Activated CD8-positive, alpha-beta memory T cell treated with anti-CD3 and anti-CD28 coated beads for 24 hours (primary cell): Measurements from ENCODE around the gene AACS.
"Not testable (repeated sequence)": the region's sequence is repeated elsewhere in the genome, so short reads cannot be mapped to it uniquely, and the experiment has no call there.

Source experiments
- DNase-seq: peaks from one replicate; pipeline ENCODE4 v3.0.0-alpha.2; 2020

Gene AACS

DNA sequence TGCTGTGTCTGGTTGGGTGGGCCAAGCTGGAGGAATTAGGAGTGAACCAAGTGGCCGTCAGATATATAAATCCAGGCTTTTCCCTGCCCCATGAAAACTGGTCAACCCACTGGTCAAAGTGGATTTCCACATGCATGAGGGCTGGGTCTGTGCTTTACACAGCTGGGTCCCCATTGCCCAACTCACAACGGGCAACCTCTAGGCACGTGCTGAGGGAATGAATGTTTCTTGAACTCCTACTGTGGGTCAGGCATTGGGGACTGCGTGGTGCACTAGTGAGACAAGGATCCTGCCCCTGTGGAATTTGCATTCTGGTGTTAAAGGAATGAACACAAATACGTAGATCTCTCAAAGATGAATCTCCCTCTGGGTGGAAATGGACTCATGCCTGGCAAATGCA, 7.5 kb upstream of the AACS start:
- no peak for DNase-seq

DNA sequence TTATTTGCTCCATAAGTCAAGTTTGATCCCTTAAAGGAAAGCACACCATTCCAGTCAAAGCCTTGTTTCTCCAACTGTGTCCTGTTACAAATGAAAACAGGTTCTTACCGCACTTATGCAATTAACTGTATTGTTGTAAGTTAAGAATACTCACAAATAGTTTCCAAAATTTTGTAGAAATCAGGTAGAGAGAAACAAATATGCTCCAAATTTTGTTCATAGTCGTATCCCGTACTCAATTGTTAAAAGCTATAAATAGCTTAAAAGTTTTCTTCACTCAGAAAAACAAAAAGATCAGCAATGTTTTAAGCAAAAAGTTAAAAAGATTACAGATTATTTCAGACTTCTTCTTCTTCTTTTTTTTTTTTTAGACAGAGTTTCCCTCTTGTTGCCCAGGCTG, 4.0 kb upstream of the AACS start:
- no peak for DNase-seq

DNA sequence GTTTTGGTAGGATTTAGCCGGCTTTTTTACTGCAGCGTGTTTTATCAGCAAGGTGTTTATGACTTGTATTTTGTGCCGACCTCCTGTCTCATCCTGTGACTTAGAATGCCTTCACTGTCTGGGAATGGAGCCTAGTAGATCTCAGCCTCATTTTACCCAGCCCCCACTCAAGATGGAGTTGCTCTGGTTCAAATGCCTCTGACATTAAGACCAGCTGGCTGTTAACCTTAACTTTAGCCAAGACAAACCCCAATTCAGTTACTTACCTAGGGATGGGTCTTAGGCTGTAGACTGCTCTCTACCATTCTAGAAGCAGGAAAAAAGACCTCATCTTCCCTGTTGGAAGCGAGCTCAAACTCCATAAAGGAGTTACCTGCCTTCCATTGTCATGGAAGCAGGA, 1.7 kb upstream of the AACS start:
- not testable (repeated sequence) for DNase-seq

DNA sequence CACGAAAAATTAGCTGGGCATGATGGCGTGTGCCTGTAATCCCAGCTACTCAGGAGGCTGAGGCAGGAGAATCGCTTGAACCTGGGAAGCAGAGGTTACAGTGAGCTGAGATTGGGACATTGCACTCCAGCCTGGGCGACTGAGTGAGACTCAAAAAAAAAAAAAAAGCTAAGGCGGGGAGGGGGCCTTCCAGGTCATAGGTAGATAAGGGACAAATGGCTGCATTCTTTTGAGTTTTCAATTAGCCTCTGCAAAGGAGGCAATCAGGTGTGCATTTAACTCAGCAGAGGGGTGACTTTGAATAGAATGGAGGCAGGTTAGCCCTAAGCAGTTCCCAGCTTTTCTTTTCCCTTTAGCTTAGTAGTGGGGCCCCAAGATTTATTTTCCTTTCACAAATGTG, 743 bp upstream of the AACS start:
- no peak for DNase-seq

DNA sequence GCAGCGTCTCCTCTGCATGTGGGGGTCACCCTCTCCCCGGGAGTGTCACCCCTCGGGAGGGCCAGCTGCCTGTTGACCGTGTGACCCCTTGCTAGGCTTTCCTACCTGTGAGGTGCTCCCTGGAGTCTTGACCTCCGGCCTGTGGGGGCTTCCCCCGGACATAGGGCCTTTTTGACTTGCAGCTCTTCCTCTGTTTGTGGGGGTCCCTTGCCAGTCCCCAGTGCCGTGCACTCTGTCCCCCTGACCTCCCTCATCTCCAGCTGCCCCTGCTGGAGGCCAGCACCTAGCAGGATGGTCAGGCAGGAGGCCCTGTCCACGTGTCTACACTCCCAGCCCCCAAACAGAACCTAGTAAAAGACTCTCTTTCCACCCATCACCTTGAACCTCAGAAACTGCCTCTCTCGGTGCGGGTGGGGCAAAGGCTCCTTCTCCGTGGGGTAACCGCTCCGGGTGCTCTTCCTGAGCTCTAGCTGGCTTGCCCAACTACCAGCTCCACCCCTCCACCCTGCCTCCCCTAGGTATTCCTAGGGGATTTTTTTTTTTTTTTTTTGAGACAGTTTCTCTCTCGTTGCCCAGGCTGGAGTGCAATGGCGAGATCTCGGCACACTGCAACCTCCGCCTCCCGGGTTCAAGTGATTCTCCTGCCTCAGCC, 810 bp downstream of the AACS start:
- no peak for DNase-seq

DNA sequence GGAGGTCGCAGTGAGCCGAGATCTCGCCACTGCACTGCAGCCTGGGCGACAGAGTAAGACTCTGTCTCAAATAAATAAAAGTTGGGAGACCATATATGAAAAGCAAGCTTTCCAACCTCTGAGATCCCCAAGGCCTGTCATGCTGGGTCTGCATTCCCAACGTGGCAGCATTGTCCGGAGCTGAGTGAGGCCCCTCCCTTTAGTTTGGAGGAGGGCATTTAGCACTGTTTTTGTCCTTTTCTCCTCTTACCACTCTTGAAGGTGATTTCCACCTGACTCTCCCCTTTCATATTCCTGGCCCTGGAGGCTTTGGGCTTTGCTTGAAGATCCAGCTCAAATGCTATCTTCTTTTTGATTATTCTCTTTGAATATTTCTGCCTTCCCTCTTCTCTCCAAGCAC, 3.2 kb downstream of the AACS start:
- DNase-seq: no peak

DNA sequence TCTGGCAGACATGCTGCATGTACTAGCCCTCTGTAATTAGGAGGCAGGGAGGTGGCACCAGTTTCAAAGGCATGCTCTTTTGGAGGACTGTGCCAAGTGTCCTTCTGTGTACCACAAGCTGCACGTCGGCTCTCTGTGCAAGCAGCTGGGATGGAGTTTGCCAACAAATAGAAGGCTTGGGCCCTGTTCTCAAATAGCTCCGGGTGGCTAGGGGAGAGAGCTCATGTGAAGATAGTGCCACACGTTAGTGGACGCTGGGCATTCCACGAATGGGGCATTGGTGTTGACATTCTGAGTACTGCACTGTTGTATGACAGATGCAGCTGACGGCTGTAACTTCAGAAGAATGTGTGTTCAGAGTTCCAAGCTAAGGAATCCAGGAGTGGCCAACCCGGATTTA, 4.4 kb downstream of the AACS start:
- no peak for DNase-seq

DNA sequence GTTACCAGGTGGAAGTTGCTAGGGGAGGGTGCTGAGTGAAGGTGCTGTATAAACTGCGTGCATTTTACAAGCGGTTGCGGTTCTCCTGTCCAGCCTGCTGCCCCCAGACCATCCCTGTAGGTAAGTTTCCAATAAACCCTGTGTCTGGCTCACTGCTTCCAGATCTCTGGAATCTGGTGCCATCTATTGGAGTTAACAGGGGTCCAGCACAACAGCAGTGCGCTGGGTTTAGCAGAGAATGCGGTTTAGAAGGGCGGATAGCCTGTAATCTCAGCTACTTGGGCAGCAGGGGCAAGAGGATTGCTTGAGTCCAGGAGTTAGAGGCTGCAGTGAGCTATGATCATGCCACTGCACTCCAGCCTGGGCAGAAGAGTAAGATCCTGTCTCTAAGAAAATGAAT, 4.9 kb downstream of the AACS start:
- DNase-seq: no peak

DNA sequence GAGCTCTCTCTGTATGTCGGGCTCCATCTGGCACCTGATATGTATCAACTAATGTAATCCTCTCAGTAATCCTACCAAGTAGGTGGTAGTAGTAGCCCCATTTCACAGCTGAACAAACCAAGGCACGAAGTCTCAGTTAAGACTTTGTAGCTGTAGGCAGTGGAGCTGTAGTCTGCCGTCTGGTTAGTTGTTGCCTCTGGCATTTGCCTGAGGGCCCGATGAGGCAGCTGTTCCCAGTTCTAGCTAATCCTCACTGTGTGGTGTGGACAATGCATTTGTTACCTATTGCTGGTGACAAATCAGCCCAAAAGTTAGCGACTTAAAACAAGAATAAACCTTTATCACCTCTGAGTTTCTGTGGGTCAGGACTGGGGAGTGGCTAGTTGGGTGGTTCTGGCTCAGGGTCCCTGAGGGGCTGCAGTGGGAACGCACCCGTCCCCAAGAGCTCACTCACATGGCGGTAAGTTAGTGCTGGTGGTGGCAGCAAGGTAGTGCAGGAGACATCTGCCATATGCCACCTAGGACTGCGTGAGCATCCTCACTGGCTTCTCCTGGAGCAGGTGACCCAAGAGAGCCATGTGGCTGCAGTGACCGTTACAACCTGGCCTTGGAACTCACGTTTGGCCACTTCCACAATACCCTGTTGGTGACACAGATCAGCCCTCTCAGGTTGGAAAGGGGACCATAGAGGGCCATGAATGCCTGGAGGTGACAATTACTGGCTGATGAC, 5.6 kb downstream of the AACS start:
- DNase-seq: no peak

DNA sequence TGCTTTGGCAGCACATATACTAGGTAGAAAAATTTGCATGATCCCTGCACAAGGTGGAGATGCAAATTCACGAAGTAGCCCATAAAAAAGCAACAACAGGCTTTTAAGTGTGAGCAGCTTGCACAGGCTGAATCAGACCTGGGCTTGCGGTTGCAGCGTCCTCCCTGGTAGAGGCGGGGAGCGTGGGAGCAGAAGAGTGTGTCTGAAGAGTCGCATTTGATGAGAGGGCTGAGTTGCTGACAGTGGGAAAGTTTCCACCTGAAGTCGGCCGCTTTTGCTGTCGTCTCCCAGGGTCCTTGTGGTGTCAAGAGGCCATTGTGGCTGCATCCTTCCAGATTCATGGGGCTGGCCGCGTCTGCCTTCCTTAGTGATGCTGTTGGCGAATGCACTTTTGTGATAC, 6.2 kb downstream of the AACS start:
- no peak for DNase-seq

DNA sequence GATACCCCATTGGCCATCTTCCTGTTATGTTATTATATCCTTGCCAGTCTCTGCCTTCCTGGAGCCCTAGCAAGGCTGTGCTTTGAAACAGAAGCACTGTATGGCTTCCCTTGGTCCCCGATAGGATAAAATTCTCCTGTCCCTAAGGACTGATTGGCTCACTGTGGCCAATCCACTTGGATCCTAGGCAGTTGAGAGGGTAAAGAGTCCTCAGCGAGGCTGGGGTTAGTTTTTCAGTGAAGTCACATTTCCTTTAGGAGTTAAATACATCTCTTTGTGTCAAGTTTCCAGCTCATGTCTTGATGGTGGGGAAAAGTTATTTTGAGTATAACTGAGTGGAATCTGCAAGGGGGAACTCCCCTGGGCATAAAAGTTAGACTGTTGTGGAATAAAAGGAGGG, 7.3 kb downstream of the AACS start:
- no peak for DNase-seq

DNA sequence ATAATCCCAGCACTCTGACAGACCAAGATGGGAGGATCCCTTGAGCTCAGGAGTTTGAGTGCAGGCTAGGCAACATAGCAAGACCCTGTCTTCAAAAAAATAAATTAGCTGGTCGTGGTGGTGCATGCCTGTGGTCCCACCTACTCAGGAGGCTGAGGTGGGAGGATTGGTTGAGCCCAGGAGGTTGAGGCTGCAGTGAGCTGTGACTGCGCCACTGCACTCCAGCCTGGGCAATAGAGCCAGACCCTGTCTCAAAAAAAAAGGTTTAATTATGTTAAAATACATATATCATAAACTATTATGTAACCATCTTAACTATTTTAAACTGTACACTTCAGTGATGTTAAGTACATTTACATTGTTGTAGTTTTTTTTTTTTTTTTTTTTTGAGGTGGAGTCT, 9.1 kb downstream of the AACS start:
- DNase-seq: not testable (repeated sequence)

DNA sequence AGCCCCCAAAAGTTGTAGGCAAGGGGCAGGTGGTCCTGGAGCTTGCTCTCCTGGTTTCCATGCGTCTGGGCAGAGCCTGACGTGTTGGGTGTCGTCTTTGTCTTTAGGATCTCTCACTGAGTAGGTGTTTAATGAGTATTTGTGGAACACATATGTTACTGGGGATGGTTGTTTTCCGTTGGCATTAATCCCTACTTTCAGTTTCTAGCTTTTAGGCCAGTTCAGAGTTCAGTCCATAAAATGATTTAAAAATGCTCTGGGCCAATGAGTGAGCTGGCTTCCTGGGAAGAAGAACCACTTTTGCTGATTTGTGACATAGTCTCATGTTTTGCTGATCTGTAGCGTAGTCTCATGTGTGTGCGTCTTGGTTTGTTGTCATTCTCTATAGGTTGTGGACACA, 10.9 kb downstream of the AACS start:
- no peak for DNase-seq

DNA sequence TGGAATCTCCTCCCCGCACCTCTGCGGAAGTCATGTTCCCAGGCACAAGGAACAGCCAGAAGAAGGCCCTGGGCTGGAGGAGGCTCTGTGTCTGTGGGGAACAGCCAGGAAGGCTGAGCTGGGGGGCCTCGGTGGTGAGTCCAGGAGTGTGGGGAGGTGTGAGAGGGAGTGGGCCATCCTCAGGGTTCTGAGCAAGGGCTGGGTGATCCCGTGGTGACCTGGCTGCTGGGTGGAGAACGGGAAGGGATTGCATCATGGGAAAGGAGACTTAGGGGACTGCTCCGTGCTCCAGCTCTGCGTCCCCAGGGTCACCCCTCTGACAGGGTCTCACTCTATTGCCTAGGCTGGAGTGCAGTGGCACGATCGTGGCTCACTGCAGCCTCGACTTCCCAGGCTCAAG, 13.8 kb downstream of the AACS start:
- no peak for DNase-seq

DNA sequence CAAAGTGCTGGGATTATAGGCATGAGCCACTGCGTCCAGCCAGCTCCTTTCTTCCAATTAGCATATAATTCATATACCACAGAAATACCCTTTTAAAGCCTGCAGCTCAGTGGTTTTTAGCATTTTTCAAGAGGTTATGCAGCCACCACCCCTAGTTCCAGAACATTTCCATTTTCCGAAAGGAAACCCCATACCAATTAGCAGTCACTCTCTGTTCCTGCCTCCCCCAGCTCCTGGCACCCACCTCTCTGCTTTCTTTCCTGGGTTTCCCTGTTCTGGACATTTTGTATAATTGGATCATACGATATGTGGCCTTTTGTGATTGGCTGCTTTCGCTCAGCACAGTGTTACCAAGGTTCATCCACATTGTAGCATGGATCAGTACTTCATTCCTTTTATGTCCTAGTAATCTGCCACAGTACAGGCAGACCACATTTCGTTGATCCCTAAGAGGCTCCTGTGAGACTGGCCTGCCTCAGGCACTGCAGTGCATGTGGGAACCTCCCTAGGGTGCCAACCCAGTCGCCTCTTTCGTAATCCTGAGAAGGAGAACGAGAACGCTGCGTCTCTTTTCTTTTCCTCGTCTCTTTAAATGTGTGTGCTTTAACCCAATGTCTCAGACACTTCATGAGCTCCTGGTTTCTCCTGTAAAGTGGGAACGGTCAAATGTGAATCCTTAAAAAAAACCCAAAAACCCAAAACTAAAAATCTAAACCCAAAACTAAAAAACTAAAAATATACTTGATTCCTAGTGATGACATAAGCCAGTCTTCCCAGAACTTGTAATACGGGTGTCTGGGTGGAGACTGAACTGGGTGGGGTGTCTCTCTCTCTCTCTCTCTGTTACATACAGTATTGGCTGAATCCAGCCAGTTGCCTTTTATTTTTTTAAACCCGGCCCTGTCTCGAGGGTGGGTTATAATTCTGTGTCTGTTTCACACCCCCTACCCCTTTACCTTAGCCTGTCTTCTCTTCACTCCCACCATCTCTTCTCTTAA, 14.7 kb downstream of the AACS start:
- no peak for DNase-seq

DNA sequence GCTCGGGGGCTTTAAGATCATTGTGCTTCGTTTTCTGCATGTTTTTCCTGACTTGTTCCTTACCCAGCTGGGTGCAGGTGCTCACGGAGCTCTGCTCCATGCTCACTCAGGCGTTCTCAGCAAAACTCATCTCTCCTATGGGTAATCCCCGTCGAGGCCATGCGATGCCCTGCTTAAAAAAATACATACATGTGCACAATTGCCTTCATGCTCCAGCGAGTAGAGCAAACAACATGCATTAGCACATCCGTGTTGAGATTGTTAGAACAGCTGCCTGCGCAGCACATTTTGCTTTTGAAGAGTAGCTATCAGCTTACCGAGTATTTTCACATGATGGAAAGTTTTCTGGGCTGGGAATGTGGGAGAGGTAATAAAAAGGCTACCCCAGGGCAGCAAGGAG, 16.2 kb downstream of the AACS start:
- DNase-seq: no peak

DNA sequence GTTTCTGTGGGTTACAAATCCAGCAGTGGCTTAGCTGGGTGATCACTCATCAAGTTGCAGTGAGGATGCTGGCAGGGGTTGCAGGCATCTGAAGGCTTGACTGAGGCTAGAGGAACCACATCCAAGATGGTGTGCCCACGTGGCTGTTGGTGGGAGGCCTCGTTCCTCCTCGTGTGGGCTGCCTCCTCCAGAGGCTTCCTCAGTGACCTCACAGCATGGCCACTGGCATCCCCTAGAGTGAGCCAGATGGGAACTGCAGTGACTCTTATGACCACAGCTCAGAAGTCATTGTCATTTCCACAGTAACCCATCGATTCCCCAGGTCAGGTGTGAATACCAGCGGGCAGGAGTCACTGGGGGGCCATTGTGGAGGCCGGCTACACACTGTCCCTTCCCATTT, 17.8 kb downstream of the AACS start:
- no peak for DNase-seq

DNA sequence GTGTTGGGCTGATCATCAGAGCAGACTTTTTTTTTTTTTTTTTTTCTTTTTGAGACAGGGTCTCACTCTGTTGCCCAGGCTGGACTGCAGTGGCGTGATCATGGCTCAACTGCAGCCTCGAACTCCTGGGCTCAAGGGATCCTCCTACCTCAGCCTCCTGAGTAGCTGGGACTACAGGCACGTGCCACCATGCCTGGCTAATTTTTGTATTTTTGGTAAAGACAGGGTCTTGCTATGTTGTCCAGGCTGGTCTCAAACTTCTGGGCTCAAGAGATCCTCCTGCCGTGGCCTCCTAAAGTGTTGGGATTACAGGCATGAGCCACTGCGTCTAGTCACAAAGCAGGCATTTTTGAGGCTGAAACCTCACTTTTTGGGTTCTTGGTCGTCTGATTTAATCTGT, 23.0 kb downstream of the AACS start:
- not testable (repeated sequence) for DNase-seq

DNA sequence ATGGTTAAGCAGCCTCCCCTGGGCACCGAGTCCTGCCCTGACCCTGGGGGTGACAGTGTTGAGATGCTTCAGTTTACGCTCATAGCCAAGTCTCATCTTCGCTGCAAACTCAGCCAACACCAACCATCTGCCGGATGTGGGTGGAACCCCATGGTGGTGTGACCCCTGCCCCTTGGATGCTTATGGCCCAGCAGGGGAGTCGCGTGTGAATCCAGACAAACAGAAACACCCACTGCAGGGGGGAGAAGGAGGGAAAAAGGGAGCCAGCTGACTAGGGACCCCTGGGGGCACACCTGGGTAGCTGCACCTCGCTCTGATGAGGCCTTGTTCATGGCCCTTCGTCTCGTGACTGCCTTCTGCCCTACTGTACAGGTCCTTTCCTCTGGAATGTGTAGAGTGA, 23.8 kb downstream of the AACS start:
- no peak for DNase-seq

DNA sequence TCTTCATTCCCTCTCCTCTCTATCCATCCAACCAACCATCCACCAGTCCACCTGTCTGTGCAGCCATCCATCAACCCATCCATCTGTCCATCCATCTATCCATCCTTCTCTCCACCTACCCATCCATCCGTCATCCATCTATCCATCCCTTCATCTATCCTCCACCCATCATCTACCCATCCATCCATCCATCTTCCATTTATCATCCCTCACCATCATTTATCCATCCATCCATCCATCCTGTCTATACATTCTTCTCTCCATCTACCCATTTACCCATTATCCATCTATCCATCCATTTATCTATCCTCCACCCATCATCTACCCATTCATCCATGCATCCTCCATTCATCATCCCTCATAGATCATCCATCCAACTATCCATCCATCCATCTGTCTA, 24.4 kb downstream of the AACS start:
- DNase-seq: no peak

DNA sequence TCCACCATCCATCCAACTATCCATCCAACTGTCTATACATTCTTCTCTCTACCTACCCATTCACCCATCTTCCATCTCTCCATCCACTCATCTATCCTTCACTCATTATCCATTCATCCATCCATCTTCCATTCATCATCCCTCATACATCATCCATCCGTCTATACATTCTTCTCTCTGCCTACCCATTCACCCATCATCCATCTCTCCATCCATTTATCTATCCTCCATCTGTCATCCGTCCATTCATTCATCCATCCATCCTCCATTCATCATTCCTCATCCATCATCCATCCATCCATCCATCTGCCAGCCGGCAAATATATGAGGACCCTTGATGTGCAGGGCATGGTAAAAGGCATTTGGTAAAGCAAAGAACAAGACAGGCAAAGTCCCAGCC, 25.2 kb downstream of the AACS start:
- no peak for DNase-seq

DNA sequence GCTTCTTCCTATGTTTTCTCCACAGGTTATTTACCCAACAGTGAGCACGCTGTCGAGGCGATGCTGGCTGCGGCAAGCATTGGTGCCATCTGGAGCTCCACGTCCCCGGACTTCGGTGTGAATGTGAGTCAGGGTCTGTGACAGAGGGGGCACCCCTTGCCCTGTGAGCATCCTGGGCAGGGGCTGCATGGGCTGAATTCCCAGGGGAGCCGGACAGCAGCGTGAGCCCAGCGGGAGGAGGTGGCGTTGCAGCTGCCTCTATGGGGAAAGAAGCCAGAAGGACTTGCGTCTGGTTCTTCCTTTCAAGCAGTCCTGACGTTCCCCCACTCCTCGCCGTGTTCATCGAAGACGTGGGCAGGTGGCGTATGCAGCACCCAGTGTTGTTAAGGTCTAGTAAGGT, 26.2 kb downstream of the AACS start:
- no peak for DNase-seq

DNA sequence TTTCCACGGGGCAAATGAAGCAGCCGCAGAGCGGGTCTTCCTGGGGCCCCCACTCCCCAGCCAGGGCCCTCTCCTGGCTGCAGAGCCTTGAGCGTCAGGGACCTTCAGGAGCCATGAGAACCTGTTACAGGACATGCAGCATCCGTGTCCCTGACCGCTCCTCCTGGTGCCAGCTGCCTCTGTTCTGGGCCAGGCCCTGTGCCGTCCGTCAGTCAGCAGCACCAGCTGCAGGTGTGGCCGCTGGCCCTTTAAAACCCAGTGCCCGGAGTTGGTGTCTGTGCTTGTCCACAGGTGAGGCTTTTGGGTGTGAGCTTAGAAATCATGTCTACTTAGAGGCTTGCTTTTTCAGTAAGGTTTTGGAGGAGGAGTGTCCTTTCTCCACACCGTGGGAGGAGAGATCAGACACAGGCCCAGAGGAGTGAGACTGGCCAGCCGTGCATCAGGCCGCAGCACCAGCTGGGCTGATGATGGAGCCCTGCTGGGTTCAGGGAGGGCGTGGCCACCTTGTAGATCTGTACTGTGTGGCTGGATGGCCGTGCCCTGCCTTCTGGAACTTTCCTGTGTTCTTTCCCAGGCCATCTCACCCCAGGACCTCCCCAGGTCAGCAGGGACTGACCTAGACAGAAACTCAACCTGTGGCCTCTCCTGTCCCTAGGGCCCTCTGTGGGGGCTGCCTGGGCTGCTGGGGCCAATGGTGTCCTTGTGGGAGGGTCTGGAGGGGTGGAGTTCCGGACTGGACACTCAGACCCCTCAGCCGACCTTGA, 27.1 kb downstream of the AACS start:
- DNase-seq: no peak
